ENCODE results near the gene AVPI1.
"Not testable (repeated sequence)": the region's sequence is repeated elsewhere in the genome, so short reads cannot be mapped to it uniquely, and the experiment has no call there.

Gene AVPI1

DNA sequence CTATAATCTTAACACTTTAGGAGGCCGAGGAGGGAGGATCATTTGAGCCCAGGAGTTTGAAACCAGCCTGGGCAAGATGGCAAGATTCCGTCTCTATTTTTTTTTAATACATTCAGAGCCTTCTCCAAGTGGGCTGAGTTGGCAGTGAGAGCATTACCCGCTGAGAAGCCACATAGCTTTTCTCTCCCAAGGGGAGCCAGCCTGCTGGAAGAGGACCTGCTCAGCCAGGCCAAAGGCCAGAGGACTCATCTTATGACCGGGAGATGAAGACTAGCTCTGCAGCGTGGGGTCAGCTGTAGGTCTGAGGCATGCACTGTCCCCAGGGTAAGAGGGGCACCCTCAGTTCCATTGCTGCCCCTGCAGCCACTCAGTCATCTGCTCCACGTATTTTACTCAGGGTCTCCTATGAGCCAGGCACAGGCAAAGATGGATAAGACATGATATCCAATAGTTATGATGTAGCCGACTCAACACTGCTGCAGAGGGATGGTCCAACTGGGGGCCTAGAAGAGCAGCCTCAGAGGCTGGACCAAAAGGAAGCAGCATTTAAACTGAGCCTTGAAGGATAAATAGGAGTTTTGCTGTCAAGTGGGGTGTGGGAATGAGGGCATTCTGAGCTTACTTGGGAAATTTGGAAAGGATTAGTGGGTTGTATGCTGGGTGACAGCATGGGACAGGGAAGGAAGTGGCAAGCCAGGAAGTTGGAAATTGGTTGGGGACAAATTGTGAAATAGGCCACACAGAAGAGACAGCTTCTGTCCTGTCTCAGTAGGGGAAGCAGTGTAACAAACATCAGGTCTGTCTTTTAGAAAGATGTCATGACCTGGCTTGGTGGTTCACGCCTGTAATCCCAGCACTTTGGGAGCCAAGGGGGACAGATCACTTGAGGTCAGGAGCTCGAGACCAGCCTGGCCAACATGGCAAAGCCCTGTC lies 24.9 kb upstream of the AVPI1 start:
- no peak for DNase-seq

DNA sequence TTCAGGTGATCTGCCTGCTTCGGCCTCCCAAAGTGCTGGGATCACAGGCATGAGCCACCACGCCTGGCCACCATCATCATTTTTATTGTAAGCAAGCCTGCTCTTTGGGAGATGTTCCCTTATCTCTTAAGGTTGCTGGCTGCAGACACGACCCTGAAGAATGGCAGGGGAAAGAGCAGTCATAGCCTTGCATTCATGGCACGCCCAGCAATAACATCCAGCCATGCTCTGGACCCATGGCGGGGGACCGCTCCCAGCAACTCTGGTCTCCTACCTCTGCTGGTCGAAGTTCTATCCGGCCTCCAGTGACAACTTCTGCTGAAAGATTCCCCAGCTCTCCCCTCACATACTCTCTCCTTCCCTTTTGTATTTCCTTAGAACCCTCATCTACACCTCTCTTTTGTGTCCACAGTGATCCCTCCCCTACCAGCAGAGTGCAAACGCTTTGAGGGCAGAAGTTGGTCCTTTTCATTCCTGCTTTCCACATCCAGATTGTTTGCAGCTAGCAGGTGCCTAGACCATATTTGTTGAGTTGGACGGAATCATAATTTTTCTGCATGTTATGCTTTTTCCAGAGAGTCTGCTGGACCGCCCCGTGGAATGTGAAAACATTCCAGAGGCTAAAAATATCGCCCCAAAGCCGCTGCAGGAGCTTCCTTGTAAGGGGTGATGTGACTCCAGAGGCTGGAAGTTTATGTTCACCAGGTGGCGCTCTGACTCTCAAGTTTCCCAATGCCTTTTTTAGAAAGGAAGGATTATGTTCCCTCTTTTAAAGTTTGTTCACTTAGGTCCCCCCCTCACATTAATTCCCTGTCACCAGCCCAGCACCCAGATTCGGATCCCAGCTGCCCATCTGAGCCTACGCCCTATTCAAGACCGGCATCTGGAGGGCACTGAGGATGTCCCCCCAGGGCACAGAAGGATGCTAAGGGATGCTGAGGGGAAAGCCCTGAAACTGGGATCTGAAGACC lies 22.2 kb upstream of the AVPI1 start:
- DNase-seq = peak; percentile 54

DNA sequence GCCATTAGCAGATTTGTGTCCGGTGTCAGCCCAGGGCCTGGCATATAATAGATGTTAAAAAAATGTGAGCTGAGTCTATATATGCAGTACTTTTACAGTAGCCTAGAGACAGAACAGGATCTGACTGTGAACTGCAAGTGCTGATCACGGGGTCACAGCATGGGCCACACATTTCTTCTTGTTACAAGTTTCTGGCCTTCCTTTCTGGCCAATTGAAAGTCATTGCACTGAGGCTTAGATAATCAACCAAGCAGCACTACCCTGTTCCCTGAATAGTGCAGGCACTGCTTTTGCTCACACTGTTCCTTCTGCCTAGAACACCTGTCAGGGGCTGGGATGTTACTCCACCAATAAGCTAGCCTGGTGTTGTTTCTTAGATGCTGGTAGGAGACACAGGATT lies 21.1 kb upstream of the AVPI1 start:
- DNase-seq = no peak

DNA sequence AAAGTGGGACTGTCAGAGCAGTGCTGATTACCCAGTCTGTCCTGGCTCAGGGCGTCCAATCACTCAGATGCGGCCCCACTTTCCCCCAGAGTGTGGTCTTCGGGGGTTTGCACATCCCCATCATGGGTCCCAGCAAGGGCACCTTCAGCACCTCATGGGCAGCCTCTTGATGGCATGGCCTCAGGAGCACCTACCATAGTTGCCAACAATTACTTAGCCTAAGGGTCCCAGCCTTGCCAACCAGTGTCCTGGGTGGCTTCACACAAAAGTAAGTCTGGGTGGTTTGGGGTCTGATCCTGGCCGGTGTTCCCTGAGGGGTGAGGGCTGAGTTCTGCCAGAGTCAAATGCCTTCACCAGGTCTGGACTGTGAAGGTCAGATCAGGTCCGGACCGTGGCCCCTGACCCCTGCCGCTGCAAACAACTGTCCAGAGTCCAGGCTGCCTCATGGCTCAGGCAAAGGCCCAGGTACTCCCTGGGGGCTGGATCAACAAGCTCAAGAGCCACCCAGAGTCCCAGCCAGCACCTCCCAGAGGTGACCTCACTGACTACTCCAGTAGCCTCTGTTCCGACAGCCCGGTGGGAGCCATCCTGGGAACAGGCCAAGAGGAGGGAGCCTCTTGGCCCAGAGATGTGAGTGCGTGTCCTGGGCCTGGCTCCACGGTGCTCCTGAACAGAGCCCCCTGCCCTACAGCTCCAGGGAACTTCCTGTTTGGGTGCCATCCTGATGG lies 20.3 kb upstream of the AVPI1 start:
- no peak for DNase-seq

DNA sequence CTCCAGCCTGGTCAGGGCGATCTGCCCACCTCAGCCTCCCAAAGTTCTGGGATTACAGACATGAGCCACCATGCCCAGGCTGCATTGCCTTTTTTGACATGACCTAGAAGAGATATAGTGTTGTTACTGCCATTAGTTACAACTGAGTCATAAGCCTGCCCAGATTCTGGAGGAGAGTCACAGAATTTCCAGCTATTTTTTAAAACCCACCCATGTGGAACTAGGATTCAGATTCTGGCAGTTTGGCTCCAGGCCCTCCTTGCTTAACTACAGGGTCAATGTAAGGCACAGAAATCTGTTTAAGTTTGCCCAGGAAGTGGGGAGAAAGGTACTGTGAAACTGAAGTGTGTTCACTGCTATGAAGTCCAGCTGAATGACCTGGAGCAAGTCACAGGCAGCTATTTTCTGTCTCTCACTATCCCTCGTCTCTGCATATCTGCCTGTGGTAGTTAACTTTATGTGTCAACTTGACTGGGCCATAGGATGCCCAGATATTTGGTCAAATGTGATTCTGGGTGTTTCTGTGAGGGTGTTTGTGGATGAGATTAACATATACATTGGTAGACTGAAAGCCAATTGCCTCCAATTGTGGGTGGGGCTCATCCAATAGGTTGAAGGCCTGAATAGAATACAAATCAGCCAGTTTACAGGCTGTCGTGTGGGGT lies 18.1 kb upstream of the AVPI1 start:
- DNase-seq = no peak

DNA sequence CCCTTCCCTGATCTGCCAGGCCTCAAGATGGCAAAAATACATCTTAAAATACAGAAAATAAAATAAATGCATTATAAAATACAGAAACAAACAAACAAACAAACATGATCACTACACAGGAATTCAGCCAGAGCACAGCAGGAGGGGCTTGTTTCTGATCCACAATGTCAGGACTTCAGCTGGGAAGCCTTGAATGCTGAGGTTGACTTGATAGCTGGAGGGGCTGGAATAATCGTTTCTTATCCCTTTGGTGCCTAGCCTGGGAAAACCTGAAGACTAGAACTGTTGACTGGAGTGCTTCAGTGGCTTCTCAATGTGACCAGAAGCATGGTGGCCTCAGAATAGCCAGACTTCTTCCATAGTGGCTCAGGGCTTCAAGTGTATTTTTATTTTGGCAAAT lies 17.3 kb upstream of the AVPI1 start:
- DNase-seq = no peak

DNA sequence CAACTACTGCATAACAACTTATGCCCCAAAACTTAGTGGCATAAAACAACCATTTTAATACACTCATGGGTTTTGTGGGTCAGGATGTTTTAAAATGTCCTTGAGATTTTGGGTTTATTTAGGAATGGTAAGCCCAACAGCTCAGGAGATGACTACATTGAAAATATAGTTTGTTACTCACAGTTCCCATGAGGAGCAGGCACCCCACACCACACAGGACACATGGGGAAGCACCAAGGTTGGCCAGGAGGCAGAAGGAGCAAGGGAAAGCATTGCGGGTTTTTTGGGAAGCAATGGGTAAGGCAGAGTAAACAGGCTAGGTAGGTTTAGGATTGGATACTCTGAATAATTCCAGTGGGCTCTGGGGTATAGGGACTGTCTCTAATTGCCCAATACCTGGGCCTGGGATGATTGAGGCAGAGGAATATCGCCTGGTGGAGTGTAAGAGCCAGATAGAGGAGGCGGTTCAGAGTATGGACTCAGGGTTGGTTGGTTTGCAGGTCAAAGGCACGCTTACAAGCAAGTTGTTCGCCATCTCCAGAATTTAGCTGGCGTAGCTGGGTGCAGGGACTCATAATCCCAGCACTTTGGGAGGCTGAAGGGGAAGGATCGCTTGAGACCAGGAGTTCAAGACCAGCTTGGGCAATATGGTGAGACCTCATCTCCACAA lies 16.5 kb upstream of the AVPI1 start:
- DNase-seq = no peak

DNA sequence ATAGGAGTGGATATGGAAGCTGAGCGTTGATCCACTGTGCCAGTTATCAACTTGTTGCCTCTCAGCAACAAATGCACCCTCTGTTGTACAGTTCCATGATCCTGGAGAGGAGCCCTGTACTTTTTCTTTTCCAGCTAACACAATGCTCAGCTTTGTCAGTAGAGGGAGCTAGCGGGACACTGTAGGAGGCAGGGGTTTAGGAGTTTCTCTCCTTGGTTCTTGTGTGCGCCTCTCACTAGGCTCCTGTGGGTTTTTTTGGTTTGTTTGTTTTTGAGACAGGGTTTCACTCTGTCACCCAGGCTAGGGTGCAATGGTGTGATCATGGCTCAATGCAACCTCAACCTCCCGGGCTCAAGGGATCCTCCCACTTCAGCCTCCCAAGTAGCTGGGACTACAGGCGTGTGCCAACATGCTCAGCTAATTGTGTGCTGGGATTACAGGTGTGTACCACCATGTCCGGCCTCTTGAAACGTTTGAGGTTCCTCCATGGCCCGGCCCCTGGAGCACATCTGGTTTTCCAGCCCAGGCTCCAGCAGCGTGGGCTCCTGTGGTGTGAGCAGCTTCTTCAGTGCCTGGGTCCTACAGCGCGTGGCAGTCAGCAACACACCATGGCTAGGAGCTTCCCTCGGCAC lies 14.5 kb upstream of the AVPI1 start:
- peak; percentile 53 for DNase-seq

DNA sequence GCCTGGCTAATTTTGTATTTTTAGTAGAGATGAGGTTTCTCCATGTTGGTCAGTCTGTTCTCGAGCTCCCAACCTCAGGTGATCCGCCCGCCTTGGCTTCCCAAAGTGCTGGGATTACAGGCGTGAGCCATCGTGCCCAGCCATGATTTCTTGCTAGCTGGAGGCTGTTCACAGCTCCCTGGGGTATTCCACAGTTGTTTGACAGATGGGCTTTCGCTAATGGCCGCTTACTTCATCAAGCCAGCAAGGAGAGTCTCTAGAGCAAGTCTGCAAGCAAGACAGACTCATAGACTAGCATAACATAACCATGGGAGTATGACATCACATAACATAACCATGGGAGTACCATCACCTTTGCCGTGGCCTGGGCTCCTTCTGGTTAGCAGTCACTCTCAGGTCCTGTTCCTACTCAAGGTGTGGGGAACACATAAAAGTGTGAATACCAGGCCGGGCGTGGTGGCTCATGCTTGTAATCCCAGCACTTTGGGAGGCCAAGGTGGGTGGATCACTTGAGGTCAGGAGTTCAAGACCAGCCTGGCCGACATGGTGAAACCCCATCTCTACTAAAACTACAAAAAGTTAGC lies 11.1 kb upstream of the AVPI1 start:
- not testable (repeated sequence) for DNase-seq

DNA sequence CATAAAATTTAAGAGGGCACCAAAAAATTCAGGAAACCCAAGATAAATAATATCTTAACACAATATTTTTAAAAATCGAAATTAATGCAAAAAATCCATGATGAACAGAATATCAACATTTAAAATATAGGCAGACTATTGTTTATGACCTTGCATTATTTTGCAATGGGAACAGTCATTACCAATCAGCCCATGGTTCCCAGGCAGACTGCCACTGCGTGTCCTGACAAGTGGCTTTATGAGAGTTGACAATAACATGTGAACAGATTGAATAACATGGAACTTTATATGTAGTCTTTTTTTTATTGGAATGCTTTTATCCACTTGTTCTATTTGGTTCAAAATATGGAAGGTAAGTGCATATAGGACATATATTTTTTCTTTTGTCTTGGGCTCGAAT lies 3.1 kb upstream of the AVPI1 start:
- DNase-seq = no peak

DNA sequence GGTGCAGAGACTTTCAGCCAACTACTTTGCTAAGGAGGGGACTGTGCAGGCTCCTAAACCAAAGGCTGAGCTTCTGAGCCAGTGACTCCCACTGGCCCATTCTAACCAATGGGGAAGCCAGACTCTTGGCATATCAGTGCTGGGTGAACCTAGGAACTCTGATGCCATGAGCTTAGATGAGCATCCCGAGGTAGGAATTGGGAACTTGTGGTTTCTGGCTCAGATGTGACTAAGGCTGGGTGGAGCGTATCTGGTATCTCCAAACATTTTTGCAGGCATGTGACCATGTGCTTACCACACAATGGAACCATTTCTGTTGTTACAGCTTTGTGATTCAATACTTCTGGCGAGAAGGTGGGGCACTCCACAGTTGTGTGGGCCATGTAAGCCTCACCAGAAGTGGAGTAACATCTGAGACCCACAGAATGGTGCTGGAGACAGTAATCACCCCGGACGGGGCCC lies 2.5 kb upstream of the AVPI1 start:
- no peak for DNase-seq

DNA sequence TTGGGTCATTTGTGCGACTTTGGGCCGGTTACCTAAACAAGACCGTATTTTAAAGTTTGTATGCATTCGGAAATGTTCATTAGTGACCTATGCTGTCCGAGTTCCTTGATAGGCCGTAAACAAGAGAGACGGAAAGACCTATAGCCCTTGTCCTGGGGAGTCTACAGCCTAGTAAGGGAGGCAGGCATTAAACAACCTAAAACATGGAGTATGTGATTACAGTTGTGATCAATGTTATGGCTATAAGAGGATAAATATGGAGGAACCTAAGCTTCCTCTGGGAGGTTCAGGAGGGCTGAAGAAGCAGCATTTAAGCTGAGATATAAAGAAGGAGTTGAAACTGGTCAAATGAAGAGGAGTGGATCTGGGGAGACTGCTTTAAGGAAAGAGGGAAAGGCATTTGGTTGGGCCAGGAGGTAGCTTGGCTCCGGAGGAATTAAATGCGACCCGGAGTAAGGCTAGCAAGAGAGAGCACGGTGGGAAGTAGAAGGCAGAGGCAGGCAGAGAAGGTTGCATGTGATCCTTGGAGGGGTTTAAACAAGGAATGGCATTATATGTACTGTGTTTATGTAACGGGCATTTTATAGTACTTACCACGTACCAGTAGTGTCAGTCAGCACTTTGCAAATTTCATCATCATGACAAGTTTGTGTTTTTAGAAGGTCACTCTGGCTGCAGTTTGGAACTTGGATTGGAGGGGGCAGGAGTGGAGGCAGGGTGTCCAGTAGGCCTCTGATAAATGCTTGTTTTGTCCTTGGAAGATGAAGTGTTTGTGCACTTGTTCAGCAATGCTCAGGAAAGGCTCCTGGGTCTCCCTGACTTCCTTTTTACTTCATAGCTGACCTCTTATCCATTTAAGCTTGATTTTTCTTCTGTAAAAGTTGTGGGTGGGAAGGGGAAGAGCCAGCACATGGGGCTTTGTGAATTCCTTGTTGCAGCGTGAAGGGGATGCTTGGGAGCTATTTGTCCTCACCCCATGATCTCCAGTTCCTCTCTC lies 1.0 kb upstream of the AVPI1 start:
- DNase-seq = no peak

DNA sequence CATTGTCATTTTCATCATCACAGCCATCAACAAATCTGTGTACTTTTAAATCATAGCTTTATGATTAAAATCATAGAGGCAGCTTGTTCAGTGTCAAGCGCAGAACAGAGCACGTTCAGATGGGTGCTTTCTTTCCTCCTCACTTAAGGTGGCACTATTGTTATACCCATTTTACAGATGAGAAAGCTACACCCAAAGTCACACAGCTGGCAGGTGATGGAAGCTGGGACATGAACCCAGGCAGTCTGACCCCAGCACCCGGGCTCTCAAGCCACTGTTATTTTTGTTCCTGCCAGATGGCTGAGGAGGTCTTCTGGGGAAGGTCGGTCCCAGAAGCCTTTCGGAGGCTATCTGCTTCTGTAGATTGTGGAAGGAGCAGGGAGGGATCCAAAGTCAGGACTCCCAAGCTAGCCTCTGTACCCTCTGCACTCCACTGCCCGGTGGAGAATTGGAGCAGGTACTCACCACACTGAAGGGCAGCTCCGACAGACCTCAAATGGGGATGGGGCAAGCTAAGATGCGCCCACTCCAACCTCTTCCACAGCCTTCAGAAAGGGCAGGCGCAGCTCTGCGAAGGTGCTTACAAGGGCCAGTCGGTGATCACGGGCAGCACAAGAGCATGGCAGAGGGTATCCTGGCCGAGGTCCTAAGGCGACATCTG lies 610 bp downstream of the AVPI1 start:
- peak; percentile 10 for DNase-seq

DNA sequence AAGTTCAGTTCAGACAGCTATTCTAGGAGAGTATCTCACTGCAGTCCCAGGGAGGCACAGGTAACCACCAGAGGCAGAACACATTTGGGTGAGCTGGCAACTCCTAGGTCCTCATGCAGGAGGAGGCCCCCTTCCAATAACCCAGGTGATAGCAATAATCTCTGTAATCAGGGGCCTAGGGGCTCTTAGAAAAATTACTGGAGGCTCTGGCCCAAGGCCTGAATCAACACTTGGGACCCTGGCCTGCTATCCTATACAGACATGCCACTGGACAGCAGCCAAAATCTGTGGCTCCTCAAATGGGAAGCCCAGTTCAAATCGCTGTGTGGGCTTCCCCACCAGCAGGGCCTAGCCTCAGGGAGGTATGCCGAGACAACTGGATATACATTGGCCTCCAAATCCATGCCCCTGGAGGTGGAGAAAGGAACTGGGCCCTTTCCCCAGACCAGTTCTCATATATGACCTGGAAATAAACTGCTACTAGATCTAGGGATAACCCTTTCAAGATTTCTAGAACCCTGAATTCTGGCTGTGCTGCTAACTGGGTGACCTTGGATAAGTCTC lies 1.6 kb downstream of the AVPI1 start:
- no peak for DNase-seq

DNA sequence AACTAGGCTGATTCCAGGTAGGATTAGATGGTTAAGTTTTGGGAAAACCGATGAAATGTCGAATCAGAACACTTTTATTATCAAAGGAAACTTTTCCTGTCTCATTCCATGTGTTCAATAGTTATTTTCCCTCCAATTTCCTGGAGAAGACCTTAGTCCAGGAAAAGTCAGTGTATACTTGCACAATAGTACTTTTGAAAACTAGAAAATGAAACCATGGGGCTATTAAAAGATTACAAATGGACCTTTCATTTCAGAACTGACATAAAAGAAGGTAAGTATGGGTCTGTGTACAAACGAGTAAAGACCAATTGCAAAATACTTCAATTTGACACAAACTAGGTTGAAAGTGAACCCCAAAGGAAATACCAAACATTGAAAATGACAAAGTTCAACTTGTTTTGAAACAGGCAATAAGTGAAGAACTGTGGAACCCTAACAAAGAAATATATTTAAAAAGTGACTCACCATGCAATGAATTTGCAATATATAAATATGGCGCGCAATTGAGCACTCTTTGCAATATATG lies 2.1 kb downstream of the AVPI1 start:
- no peak for DNase-seq

DNA sequence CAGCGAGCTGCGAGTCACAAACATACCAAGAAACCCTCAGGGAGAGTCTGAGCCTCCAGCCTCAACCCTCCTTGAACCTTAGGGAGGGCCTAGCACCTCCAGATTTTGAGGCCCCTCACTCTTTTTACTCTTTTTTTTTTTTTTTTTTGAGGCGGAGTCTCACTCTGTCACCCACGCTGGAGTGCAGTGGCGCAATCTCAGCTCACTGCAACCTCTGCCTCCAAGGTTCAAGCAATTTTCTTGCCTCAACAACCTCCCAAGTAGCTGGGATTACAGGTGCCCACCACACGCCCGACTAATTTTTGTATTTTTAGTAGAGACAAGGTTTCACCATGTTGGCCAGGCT lies 2.7 kb downstream of the AVPI1 start:
- not testable (repeated sequence) for DNase-seq

DNA sequence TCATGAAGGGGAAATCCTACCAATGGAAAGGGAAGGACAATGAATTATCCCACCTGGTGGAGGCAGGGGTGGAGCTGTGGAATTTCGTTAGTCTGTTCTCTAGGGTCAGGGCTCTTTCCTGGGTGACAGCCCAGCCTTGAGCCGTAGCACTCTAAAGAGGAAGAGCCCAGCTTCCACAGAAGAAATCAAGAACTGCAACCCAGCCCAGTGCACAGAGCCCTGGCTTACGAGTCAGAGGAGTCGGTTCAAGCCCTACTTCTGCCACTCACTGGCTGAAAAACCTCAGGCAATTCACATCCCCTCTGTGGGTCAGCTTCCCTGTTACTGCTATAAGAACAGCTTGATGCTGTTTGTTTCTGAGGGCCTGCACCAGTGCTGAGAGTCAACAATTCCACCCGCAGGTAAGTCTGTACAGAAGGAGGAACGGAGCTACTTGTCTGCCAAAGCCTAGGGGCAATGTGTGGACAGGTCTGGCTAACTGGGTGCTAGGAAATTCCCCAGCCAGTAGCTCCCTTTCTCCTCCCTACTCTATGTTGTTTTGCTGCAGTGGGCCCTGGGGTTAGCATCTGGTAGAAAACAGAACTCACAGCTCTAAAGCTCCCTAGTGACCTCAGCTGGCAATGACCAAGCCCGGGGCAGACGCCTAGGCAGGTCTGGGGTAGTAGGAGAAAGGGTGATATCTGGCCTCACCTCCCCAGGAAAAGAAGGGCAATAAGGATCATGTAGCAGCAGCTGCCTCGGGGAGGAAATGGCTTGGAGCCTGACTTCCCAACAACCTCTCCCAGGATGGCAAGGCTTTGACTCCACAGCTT lies 3.3 kb downstream of the AVPI1 start:
- no peak for DNase-seq

DNA sequence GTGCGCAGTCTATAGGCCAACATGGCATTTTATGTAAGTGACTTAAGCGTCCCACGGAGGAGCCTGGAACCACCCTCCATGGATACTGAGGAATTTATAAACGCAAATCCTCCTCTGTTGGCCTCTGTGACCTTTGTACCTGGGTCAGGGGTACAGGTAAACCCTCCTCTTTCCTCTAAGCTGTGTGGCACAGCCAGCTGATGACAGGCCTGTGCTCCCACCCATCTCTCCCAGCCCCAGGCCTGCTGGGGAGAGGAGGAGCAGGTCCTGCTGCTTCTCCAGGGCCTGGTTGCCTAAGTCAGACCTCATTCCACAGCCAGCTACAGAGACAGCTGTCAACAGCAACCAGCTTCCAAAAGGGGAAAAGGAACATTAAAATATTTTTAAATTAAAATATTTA lies 5.0 kb downstream of the AVPI1 start:
- DNase-seq = no peak
